ENCODE measurements around the gene RBM3. TPM values are rescaled to one million over a fixed set of nuclear protein-coding genes. Genes with fewer than 3 reads are reported as not detected.

Gene RBM3
- total RNA-seq, 3 donors from 2014 or later (not counting 1 experiment from before 2014, with no cell fraction given), result 356 to 419 (median 366) TPM

DNA sequence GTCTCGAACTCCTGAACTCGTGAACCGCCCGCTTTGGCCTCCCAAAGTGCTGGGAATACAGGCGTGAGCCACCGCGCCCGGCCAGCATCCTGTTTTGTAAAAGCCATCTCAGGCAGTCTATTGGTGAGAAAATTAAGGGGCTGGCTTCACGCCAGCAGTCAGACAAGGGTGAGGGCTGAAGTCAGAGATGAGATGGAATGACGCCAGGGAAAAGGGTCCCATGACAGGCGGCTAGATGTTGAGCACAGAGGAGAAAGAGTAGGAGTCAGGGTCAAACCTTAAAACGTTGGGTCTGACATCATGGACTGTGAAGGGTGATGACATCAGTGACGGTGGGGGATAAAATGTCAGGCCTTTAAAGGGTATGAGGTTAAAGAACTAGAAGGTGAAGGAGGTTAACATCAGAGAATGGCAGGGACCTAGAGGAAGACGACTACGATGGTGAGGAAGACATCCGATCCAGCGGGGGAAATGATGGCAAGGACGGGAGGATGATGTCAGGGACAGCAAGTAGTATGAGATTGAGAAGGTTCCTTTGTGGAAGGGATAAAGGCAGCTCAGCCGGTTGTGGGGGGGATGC is 504 bp upstream of the RBM3 start:
- TF ChIP-seq, protein P1, sequence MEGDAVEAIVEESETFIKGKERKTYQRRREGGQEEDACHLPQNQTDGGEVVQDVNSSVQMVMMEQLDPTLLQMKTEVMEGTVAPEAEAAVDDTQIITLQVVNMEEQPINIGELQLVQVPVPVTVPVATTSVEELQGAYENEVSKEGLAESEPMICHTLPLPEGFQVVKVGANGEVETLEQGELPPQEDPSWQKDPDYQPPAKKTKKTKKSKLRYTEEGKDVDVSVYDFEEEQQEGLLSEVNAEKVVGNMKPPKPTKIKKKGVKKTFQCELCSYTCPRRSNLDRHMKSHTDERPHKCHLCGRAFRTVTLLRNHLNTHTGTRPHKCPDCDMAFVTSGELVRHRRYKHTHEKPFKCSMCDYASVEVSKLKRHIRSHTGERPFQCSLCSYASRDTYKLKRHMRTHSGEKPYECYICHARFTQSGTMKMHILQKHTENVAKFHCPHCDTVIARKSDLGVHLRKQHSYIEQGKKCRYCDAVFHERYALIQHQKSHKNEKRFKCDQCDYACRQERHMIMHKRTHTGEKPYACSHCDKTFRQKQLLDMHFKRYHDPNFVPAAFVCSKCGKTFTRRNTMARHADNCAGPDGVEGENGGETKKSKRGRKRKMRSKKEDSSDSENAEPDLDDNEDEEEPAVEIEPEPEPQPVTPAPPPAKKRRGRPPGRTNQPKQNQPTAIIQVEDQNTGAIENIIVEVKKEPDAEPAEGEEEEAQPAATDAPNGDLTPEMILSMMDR (IDR thresholded peaks at IDR 0.05), result no peak
- H3K27ac Mint-ChIP-seq, result peak overlapping the region; percentile 99 to 100
- Histone ChIP-seq H3K4me3 (ENCODE audit: low read length) (peak overlapping the region; percentile 82), H3K27ac (ENCODE audit: low read length) (peak overlapping the region; percentile 99), H3K36me3 (ENCODE audit: control insufficient read depth, insufficient read depth, low read length) (peaks cover 33% of the 10 kb centered on the region), H3K9me3 (ENCODE audit: control insufficient read depth, insufficient read depth, low read length) (no peaks in the 10 kb centered on the region), H3K4me1 (ENCODE audit: control insufficient read depth, insufficient read depth, low read length) (peaks cover 23% of the 10 kb centered on the region), H3K27me3 (ENCODE audit: control insufficient read depth, insufficient read depth, low read length) (no peaks in the 10 kb centered on the region)
- DNase-seq, result peak in 1 of 2 donors; percentile 45
- H3K27me3 Mint-ChIP-seq (ENCODE audit: low read depth in 2 of 2), result no peaks in the 10 kb centered on the region
- H3K9me3 Mint-ChIP-seq, result no peaks in the 10 kb centered on the region
- peak overlapping the region; percentile 94 for H3K4me3 Mint-ChIP-seq
- peaks cover 9 to 21% of the 10 kb centered on the region in 2 donors for H3K4me1 Mint-ChIP-seq
- 41% methylated on average over 19 of the region's 19 CpGs for WGBS (ENCODE audit: insufficient coverage)
- intact Hi-C loops (cut with micrococcal nuclease), result loop anchor here (1.0 to 2.0 kb wide), 3 partner anchors 24 to 97 kb away; partner anchors contain the start of genes FTSJ1, TBC1D25 and WDR13
- no peaks in the 10 kb centered on the region for H3K36me3 Mint-ChIP-seq
- ATAC-seq, result peak; percentile 29 to 49 (median 33)

DNA sequence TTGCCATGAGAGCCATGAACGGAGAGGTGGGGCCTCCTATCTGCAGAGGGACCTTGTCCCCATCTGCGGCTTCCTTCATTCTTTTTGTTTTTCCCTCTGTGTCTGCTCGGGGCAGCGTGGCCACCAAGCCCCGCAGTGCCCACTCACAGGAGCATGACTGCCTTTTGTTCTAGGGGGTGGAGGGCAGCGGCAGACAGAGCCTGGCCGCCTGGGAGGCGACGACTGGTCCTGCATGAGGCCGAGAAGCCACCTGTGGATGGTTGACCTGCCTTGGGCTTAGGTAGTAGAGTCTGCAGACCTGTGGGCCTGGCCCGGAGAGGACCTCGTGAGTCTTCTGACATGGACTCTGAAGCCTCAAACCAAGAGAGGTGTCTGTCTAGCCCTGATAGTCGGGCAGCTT is 1.4 kb downstream of the RBM3 start:
- Mint-ChIP-seq H3K27ac (peak overlapping the region; percentile 99 to 100), H3K27me3 (ENCODE audit: low read depth in 2 of 2) (no peaks in the 10 kb centered on the region), H3K4me1 (peaks cover 13 to 26% of the 10 kb centered on the region in 2 donors), H3K4me3 (peak overlapping the region; percentile 94), H3K9me3 (no peaks in the 10 kb centered on the region), H3K36me3 (no peaks in the 10 kb centered on the region)
- intact Hi-C loops (cut with micrococcal nuclease), result loop anchor here (2.0 kb wide), 1 partner anchor 99 kb away; the partner anchor contains the start of gene FTSJ1
- Histone ChIP-seq H3K4me1 (ENCODE audit: control insufficient read depth, insufficient read depth, low read length) (peaks cover 23% of the 10 kb centered on the region), H3K27me3 (ENCODE audit: control insufficient read depth, insufficient read depth, low read length) (no peaks in the 10 kb centered on the region), H3K9me3 (ENCODE audit: control insufficient read depth, insufficient read depth, low read length) (no peaks in the 10 kb centered on the region), H3K27ac (ENCODE audit: low read length) (peak overlapping the region; percentile 99), H3K4me3 (ENCODE audit: low read length) (no peak overlapping the region), H3K36me3 (ENCODE audit: control insufficient read depth, insufficient read depth, low read length) (peaks cover 41% of the 10 kb centered on the region)
- TF ChIP-seq, protein P1 (IDR thresholded peaks at IDR 0.05), result no peak
- DNase-seq, result no peak
- 88% methylated on average over 12 of the region's 13 CpGs for WGBS (ENCODE audit: insufficient coverage)
- ATAC-seq, result no peak

DNA sequence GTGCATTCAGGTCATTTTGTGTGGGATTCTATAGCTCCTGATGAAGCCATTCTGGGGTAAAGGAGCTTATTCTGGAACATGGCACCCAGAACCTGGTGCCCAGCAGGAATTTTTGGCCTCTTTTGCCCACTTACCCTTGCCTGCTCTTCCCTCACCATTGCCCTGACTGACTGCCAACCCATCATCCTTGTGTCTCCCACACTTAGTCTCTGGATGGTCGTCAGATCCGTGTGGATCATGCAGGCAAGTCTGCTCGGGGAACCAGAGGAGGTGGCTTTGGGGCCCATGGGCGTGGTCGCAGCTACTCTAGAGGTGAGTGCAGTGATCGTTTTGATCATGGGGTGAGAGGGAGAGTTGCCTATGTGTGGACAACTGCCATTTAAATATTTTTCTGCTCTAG is 1.8 kb downstream of the RBM3 start:
- Mint-ChIP-seq H3K27ac (peak overlapping the region; percentile 99 to 100), H3K27me3 (ENCODE audit: low read depth in 2 of 2) (no peaks in the 10 kb centered on the region), H3K4me1 (peaks cover 13 to 26% of the 10 kb centered on the region in 2 donors), H3K36me3 (no peaks in the 10 kb centered on the region), H3K9me3 (no peaks in the 10 kb centered on the region), H3K4me3 (peak overlapping the region; percentile 94)
- Histone ChIP-seq H3K4me3 (ENCODE audit: low read length) (no peak overlapping the region), H3K9me3 (ENCODE audit: control insufficient read depth, insufficient read depth, low read length) (no peaks in the 10 kb centered on the region), H3K4me1 (ENCODE audit: control insufficient read depth, insufficient read depth, low read length) (peaks cover 23% of the 10 kb centered on the region), H3K27me3 (ENCODE audit: control insufficient read depth, insufficient read depth, low read length) (no peaks in the 10 kb centered on the region), H3K27ac (ENCODE audit: low read length) (peak overlapping the region; percentile 99), H3K36me3 (ENCODE audit: control insufficient read depth, insufficient read depth, low read length) (peaks cover 41% of the 10 kb centered on the region)
- no peak for ATAC-seq
- intact Hi-C loops (cut with micrococcal nuclease), result no loop called here
- no peak for DNase-seq
- 67% methylated on average over 6 of the region's 6 CpGs for WGBS (ENCODE audit: insufficient coverage)
- TF ChIP-seq, protein P1 (IDR thresholded peaks at IDR 0.05), result no peak
